HG02884 (cell line): Measurements from ENCODE around the gene MLLT10.
A peak's percentile ranks its signal among the peaks of the same experiment; 100 is the strongest.
"Not testable (repeated sequence)": the region's sequence is repeated elsewhere in the genome, so short reads cannot be mapped to it uniquely, and the experiment has no call there.

Experiments used
- ATAC-seq: cut with Tn5 transposase; IDR thresholded peaks from one replicate; pipeline ENCODE4 v1.9.1; 2021; ENCODE audit warnings: mild to moderate bottlenecking, moderate library complexity; ENCODE audit not compliant: unreplicated experiment

The MLLT10 gene

DNA sequence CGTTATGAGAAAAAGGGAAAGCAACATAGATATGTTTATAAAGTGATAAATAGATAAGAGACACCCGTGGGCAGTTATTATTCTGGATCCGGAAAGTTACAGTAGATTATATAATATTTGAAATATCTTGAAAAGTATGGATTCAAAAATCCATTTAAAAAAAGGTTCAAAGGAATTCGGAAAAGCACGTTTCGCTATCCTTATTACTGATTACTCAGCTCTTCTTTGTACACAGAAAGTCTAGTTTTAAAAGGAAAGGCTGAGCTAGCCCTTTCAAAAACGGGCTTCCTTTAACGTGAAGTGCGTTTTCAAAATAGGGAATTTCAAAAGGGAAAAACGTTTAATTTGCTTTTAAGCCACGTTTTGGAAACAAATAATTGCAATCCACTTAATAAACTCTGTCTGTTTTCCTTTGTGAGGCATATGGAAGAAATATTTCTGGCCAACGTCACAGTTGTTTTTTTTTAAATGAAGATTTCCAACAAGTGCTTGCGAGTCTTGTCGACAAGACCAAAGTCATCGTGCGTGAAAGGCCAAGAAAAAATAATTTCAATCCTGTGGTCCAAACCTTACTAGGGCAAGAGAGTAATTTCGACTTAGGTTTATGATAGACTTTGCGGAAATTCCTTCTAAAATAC, 6.3 kb upstream of the MLLT10 start:
- ATAC-seq, result no peak

DNA sequence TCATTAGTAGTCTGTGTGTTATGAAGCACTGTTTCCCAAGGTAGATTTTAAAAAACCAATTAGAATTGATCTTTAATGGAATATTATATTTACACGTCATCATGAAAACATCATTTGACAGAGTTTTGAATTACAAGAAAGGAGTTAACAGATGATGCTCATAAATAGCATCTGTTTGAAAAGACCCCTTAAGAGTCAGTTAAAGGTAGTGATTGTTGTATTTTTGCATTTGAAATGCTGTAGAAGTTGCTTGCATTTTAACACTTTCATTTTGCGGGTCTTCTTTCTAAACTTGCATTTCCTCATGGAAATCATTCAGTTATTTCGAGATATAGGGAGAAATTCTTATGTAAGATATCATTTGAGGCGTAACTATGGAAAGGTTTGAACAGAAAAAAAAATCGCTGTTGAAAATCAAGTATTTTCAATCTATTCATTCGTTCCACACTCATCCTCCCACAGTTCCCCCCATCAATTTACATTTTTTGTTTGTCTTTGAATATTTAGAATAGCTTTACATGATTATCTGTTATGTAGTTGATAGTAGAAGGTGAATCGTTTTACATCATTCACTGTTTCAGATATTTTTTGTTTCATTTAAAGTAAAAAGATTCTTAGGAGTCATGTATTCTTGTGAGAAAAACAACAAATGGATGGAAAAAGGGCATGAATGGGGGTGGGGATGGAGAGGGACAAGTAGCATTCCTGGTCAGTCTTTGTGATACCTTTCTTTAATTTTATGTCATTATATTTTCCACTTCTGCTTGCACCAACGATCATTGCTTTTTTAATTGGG, 5.6 kb upstream of the MLLT10 start:
- ATAC-seq, result no peak

DNA sequence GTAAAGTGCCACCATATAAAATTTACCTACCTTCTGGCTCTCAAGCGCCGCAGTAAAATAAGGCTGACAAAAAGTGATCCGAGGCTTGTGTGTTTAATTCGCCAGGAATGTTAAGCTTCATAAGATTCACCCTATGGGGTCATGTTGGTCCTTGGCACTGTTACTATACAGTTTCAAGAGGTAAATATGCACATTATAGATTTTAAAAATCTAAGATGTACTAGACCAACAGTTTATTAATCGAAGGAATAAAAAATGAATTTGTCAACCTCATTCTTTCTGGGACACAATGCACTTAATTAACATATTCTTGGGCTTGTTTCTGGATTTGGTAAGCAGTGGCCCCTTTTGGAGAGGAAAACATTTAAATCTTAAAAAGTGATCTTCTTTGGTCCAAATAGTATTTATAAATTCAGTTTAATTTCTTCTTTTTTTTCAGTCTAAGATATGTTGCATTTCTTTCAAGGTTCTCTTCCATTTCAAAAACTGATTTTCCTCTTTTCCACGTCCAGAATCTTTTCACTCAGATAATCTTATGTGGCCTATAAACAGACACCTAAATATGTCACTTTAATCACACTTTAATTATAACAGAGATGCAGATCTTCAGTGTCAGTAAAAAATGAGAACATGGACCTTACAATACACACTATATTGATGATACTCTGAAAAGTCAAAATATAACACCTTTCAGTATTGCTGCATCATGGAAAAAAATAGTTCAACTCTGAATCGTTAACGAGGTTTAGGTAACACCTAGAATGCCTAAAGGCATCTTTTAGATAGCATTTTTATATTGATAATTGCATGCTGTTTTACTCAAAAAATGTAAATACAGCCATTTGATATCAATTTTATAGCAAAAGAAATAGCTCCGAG, 4.8 kb upstream of the MLLT10 start:
- ATAC-seq, result no peak

DNA sequence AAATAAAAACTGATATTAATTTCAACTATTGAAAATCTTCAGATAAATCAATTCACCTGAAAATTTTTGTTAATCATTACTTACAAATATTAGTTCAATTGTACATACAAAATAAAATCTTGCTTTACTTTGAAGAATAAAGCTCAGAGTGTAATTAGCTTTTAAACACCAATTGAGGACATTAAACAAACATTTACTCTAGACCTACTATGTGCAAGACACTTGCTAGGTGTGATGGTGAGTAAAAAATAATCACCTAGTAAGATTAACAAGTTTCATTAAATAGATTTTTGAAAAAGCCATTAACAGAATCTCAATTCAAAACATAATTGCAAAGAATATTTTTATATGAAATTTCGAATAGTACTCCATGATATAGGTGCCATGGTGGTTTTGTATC, 3.9 kb upstream of the MLLT10 start:
- ATAC-seq, result no peak

DNA sequence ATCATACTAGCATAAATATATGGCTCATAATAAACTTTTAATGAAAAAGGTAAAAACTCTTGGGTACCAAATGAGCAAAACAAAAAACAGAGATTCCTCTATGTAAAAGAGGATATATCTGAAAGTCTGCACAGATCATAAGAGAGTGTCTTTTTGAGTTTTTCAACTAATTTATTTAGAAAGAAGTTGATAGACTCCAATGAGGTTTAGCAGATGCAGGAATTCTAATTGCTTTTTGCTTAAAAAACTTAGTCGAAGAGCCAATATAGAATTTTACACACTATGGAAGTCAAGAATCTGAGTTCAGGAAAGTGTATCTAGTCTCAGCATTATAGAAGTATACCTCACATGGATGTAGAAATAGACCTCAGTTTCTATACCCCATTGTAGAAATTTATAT, 3.4 kb upstream of the MLLT10 start:
- ATAC-seq, result no peak

DNA sequence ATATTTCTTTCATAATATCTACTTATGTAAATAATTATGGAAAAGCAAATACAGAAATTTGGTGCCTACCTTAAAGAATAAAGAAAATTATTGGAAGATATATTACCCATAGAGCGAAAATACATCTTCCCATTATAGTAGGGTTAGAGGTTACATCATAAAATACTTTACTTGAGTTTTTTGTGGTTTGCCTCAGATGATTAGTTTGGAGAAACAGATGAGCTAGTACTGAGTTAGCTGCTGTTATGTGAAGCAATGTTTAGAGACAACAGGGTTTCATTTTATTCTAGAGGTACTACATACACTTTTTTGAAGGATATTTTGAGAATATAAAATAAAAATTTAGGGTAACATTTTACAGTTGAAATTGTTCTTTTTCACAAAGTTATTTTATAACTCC, 2.9 kb upstream of the MLLT10 start:
- ATAC-seq, result no peak

DNA sequence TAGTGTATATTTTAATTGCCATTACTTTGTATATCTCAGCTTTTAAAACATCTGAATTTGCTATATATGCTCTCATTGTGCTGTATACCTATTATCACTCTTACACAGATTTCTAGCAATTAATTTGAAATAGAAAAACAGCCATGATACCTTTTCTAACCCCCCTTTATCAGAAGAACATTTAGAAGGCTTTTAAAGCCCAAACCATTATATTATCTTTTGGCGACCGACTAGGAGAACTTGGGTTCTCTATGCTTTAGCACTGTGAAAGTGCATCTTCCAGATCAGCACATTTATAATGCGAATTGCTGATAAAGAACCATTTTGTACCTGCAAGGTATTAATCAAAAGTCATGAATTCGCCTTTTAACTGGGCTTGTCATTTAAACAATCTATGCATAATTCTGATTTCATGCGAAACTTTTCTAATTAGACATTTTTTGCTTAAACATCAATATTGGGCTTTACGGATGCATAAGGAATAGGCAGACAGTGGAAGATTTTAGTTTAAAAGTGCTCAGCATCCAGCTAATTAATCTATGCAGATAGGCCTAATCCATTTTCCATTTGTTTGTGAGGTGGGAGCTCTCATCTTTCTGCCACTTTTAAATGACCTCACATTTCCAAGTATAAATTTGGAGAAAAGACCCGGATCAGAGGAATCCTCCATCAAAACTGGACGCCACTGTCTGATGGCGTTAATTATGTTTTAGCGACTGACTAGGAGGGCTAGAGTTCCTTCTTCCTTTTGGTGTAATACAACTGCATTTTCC, 1.2 kb upstream of the MLLT10 start:
- no peak for ATAC-seq

DNA sequence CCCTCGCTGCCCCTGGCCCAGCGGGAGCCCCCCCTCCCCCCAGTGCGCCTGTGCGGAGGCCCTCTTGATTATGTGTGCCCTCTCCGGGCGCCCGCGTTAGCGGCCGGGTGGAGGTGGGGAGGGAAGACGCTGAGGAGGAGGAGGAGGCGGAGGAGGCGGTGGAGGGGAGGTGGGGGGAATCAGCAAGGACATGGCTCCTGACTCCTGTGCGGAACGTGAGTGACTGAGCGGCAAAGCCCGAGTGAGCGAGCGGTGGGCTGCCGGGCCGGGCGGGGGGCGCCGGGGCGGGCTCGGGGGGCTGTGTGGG, 201 bp downstream of the MLLT10 start:
- ATAC-seq, result no peak

DNA sequence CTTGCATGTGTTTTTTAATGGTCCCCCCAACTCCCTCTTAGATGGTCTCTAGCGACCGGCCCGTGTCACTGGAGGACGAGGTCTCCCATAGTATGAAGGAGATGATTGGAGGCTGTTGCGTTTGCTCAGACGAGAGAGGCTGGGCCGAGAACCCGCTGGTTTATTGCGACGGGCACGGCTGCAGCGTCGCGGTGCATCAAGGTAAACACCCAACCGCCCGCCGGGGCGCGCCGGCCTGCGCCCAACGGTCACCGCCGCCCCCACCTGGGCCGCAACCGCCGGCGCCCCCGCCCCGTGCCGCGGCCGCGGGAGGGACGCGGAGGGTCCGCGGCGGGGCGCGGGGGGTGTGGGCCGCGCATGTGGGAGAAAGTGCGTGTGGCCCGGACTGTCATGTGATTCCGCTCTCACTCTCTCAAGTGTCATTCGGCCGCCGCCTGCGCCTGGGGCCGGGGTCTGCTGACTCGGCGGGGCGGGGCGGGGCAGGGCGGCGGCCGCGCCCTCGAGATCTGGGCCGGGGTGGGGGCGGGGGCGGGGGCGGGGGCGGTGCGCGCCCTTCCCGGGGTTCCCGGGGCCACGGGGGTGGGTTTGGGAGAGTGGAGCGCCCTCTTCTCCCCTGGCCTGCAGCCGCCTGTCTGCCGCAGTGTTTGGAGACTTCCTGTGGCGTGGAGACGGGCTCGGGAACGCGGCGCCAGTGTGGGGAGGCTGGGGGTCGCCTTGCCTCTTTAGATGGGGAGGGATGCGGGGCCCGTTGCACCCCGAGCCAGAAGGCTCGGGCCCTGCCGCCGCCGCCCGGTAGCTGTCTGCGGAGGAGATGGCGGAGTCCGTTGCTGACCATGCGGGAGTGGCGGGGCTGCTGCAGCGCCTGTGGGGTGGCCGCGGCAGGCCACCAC, 817 bp downstream of the MLLT10 start:
- ATAC-seq, result peak; percentile 19

DNA sequence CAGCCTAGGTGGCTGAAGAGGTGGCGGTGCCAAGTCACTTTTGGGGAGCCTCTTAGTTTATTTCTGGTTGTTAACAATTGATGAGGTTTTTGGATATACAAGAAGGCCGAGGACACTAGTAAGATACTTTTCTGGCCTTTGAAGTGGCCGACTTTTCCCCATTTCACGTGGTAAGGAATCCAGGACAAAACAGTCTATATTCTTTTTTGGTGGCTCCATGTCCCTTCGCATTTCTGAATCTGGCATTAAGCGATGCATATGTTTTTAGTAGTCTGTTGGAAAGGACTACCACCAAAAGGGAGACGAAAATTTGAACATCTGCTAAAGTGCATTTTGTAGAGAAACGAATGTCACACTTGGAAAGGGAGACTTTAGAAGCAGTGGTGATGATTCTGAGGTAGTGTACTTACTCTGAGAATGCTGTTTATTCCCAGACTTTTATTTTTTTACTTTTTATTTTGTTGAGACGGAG, 1.5 kb downstream of the MLLT10 start:
- no peak for ATAC-seq

DNA sequence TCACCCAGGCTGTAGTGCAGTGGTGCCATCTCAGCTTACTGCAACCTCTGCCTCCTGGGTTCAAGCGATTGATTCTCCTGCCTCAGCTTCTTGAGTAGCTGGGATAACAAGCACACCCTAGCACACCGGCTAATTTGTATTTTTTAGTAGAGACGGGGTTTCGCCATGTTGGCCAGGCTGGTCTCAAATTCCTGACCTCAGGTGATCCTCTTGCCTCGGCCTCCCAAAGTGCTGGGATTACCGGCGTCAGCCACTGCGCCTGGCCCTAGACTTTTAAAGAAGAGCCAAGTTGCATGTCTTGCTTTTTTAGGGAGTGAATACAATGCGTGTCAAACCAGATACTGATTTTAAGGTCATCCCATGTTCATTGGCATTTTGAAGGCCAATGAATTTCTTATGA, 1.9 kb downstream of the MLLT10 start:
- not testable (repeated sequence) for ATAC-seq

DNA sequence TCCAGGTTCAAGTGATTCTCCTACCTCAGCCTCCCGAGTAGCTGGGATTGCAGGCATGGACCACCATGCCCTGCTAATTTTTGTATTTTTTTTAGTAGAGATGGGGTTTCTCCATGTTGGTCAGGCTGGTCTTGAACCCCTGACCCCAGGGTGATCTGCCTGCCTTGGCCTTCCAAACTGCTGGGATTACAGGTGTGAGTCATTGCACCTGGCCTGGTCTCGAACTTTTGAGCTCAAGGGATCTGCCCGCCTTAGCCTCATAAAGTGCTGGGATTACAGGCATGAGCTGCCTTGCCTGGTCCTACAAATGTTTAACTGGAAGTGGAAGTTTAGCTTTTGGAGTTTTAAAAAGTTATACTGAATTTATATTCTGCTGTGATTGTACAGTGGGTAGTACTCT, 2.8 kb downstream of the MLLT10 start:
- no peak for ATAC-seq

DNA sequence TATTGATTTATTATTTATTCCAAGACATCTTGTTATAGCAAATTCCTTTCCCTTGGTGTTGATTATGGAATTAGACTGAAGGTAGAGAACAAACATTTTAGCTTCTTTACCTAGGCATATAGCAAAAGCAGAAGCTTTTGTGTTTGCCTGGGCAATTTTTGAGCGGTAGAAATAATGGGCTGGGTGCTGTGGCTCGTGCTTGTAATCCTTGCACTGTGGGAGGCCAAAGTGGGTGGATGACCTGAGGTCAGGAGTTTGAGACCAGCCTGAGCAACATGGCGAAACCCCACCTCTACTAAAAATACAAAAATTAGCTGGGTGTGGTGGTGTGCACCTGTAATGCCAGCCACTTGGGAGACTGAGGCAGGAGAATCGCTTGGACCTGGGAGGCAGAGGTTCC, 6.7 kb downstream of the MLLT10 start:
- not testable (repeated sequence) for ATAC-seq

DNA sequence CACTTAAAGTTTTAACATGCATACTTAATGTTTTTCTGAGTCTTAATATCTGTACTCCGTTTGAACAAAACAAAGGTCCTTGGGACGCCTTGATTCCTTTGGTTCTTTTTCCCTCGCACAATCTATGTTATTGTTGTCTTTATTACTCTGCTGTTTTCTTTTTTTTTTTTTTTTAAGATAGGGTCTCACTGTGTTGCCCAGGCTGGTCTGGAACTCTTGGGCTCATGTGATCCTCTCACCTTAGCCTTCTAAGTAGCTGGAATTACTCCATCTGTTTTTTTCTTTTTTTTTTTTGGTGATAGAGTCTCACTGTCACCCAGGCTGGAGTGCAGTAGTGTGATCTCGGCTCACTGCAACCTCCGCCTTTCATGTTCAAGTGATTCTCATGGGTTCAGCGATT, 13.2 kb downstream of the MLLT10 start:
- ATAC-seq, result no peak

DNA sequence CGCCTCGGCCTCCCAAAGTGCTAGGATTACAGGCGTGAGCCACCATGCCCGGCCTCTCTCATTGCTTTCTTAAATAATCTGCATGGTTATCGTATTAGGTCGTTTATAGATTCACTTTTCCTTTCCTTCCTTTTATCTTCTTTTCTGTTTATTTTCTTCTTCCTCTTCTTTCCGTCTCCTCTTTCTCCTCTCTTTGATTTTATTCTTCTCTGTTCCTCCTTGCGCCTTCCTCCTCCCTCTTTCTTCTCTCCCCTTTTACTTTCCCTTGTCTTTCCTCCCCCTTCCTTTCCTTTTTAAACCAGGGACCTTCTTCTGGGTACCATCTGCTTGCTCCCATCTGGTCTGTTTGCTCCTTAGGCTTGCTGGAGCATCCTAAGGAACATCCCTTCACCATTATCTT, 18.6 kb downstream of the MLLT10 start:
- ATAC-seq, result no peak

DNA sequence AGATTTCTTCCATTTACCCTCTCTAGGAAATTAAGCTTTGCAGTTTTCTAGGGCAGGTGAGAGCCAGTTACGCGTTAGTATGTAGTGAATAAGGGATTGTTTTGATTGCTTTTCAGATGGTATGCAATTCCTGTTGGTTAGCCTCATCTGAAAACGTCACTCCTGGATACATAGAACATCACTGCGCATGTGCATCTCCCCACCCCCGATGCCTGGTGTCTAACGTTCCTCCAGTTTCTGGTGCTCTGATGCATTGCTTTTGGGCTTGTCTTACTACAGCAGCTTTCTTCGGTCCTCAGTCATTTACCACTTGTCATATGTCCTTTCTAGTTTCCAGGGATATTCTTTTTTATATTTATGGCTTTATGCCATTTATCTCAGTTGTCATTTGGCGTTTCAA, 22.5 kb downstream of the MLLT10 start:
- no peak for ATAC-seq

DNA sequence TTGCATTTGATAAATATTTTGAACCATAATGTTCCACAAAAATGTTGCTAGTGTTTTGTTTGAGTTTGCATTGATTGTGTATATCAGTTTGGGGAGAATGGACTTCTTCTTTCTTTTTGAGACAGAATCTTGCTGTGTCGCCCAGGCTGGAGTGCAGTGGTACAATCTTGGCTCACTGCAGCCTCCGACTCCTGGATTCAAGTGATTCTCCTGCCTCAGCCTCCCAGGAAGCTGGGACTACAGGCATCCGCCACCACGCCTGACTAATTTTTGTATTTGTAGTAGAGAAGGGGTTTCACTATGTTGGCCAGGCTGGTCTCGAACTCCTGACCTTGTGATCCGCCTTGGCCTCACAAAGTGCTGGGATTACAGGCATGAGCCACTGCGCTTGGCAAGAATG, 25.0 kb downstream of the MLLT10 start:
- not testable (repeated sequence) for ATAC-seq

DNA sequence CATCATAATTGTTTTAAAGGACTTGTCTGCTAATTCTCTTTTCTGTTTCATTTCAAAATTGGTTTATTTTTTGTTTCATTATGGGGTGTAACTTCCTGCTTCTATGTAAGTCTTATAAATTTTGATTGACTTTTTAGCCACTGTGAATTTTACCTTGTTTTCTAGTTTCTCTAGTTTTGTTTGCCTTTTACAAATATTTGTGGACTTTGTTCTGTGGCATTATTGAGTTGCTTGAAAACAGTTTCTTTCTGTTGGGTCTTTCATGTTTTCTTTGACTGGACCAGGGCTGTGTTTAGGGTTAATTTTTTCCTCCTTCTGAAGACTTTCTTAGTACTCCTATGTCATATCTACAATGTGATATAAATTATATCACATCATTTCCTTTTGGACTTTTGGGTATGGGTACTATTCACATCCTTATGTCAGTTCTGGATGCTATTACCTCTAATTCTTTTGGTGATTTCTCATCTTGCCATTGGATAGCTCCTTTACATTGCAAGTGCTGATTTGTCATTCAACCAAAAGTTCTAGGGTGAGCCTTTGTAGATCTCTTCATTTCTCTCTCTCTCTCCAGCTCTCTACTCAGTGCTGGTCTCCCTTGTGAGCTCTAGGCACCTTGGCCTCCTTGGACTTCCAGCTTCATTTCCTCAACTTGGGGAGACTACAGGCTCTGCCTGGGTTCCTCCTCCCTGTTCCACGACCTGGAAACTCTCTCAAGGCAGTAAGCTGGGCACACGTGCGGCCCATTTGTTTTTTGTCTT, 36.9 kb downstream of the MLLT10 start:
- ATAC-seq, result no peak

DNA sequence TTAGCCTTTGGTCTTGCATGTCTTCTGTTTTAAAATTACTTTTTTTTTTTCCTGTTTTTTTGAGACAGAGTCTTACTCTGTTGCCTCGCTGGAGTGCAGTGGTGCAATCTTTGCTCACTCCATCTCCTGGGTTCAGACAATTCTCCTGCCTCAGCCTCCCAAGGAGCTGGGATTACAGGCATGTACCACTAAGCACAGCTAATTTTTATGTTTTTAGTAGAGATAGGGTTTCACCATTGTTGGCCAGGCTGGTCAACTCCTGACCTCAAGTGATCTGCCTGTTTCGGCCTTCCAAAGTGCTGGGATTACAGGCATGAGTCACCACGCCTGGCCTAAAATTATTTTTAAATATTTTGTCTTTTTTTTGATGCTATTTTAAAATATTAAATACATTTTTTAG, 38.5 kb downstream of the MLLT10 start:
- no peak for ATAC-seq
